GM18867 (cell line): Measurements from ENCODE around the gene HTR3A.
"Not testable (repeated sequence)": the region's sequence is repeated elsewhere in the genome, so short reads cannot be mapped to it uniquely, and the experiment has no call there.

Source experiments
- ATAC-seq: cut with Tn5 transposase; IDR thresholded peaks from one replicate; pipeline ENCODE4 v1.9.1; 2021; ENCODE audit warnings: mild to moderate bottlenecking, moderate library complexity; ENCODE audit not compliant: unreplicated experiment

Gene HTR3A

GRCh38 chr11:113974741-113975470, at the start of gene HTR3A:
TSS of gene HTR3A (plus strand) at chr11:113975108. CDS start at chr11:113975326, 218 bp downstream.
- ATAC-seq: no peak

DNA sequence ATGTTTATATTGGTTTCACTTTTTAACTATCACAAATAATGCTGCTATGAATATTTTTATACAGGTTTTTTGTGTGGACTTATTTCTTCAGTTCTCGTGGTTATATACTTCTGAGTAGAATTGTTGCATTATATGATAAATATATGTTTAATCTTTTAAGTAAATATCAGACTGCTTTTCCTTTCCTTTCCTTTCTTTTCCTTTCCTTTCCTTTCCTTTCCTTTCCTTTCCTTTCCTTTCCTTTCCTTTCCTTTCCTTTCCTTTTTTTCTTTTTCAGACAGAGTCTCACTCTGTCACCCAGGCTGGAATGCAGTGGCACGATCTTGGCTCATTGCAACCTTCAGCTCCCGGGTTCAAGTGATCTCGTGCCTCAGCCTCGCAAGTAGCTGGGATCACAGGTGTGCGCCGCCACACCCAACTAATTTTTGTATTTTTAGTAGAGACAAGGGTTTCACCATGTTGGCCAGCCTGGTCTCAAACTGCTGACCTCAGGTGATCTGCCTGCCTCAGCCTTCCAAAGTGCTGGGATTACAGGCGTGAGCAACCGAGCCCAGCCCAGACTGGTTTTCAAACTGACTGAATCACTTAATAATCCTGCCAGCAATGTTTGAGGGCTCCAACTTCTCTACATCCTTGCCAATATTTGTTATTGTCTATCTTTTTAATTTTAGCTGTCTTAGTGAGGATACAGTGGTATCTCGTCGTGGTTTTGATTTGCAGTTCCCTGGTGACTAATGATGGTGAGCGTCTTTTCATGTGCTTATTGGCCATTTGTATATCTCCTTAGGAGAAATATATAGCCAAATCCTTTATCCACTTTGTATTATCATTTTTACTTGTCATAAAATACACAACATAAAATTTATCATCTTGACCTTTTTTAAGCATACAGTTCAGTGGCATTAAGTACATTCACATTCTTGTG, 48.4 kb upstream of the HTR3A start:
- no peak for ATAC-seq

- no peak for ATAC-seq
Measured at GRCh38 chr11:113928311-113928710, 46.6 kb upstream of the HTR3A start.

DNA sequence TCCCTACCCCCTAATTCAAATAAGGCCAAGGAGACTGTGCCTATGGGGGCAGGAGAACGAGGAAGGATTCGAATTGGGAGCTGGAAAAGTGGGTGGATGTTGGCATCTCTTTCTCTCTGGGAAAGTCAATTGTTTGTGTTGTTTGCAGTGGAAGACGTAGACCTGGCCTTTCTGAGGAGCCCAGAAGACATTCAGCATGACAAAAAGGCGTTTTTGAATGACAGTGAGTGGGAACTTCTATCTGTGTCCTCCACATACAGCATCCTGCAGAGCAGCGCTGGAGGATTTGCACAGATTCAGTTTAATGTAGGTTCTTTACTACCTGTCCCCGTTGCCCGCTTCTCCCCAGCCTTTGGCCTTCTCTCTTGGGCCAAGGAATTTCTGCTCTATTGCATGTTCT, 42.1 kb upstream of the HTR3A start:
- ATAC-seq: no peak

DNA sequence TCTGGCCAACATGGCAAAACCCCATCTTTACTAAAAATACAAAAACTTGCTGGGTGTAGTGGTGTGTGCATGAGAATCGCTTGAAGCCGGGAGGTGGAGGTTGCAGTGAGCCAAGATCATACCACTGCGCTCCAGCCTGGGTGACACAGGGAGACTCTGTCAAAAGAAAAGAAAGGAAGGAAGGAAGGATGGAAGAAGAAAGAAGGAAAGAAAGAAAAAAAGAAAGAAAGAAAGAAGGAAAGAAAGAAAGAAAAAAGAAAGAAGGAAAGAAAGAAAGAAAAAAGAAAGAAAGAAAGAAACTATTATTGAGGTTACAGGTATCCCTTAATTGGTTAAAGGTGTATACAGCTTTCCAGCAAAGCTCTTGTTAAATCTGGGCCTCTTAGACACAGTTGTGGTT, 40.7 kb upstream of the HTR3A start:
- ATAC-seq: not testable (repeated sequence)

- ATAC-seq: no peak
Measured at GRCh38 chr11:113934761-113935160, 40.1 kb upstream of the HTR3A start.

DNA sequence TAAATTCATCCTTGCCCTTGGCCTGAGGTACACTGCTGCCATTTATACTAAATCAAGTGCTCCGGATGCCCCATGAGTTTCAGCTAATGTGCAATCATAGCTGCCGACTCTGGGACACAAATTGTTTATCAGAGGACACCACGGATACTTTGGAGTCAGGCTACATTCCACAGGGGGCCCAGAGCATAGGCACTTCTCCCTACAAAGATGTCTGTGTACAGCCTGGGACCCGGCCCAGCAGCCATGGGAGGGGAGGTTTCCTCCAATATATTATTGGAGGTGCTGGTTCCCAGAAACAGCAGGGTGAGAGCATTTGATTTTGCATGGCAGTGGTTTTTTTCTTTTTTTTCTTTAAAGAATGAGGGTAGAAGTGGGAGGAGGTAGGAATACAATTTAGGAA, 39.0 kb upstream of the HTR3A start:
- no peak for ATAC-seq

DNA sequence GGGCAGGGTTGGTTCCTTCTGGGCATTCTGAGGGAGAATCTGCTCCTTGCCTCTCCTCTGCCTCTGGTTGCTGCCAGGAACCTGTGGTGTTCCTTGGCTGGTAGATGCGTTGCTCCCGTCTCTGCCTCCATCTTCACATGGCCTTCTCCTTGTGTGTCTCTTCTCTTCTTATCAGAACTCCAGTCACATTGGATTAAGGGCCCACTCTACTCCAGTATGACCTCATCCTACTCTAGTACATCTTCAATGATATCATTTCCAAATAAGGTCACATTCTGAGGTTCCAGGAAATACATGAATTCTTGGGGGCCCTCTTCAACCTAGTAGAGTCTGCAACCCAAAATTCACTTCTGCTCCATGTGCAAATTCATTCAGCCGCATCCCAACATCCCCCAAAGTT, 37.0 kb upstream of the HTR3A start:
- ATAC-seq: no peak

GRCh38 chr11:113942256-113942655, 32.7 kb upstream of the HTR3A start:
- no peak for ATAC-seq

GRCh38 chr11:113946162-113946561, 28.7 kb upstream of the HTR3A start:
- not testable (repeated sequence) for ATAC-seq

- no peak for ATAC-seq
Measured at GRCh38 chr11:113947994-113948393, 26.9 kb upstream of the HTR3A start.

GRCh38 chr11:113949891-113950290, 25.0 kb upstream of the HTR3A start:
- ATAC-seq: no peak

DNA sequence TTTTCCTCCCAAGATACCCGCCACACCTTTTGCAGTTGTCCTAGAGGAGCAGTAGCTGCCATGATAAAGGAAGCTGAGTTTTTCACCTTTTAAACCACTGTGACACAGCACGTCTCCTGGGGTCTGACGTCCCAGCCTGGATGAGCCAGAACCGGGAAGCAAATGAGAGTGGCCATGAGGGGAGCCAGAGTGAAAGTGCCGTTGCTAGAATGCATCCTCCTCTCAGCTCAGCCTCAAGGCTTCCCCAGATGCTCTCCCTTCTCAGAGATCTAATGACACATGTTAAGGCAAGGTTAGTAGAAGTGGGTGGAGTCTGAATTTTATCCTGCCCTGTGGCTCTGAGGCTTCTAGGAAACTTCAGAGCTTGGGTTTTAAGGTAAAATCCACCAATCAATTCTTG, 23.4 kb upstream of the HTR3A start:
- no peak for ATAC-seq

DNA sequence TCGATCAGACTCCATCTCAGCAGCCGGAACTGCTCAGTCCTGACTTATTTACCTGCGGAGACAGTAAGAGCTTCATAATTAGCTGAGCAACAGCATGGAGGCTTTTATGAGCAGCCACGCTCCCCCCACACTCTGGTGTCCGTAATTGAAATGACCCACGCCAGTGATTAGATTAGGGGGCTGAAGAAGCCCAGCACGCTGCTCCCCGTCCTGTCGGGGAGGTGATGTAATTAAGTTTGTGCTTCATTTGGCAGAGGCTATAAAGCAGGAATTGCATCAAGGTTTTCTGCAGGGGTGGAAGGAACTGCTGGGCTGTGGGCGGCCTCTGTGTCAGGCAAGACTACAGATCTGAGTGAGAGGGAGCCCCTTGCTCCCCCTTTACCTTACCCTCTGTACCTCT, 22.8 kb upstream of the HTR3A start:
- ATAC-seq: no peak

- no peak for ATAC-seq
Measured at GRCh38 chr11:113952588-113952987, 22.3 kb upstream of the HTR3A start.

- no peak for ATAC-seq
Measured at GRCh38 chr11:113954235-113954634, 20.7 kb upstream of the HTR3A start.

GRCh38 chr11:113956986-113957385, 17.9 kb upstream of the HTR3A start:
- no peak for ATAC-seq

- no peak for ATAC-seq
Measured at GRCh38 chr11:113960702-113961330, 14.1 kb upstream of the HTR3A start.

- ATAC-seq: no peak
Measured at GRCh38 chr11:113967361-113967760, 7.5 kb upstream of the HTR3A start.

DNA sequence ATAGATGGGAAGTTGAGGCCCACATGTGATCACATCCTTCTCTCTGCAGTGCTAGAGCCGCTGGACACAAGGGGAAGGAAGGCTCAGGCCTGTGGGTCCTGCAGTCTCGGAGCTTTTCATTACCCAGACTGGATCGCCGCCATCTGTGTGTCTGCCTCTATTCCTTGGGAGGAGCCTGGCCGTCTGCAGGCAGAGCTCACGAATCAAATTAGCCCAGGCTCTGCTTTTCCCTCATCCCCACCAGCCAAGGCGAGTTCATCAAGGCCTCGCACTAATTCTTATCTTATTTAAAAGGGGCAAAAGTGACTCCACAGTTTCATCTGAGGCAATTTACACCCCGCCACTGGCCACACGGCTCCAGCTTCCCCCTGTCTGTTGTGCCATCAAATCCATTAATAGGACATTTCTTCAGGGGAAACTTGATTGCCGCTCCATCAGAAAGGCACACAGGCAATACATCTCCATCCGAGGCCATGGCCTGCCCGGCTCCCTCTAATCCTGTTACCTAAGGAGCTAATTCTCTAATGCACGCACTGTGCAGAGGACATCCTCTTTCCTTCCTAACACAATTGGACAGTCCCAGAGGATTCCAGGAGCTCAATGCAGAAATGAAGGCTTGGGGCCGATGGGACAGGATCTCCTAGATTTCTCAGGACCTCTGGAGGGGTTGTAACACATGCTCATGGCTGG, 3.3 kb upstream of the HTR3A start:
- no peak for ATAC-seq

DNA sequence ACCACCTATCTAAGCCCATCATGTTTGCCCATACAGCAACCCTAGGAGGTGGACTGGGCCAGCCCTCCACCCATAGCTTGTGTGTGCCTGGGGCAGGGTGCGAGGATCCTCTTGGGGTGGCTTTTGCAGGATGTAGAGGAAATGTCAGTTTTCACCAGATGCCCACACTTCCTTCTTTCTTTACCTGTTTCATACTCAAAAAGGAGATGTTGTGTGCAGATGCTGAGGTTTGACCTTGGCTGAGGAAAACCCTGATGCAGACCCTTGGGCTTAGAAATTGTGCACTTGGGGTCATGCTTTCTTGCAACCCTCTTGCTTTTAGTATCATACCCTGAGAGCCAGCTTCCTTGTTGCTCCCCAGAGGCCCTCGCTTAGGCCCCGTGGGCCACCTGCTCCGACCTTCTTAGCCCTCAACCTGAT, 2.2 kb downstream of the HTR3A start:
- ATAC-seq: no peak
